HG02852 (cell line): ENCODE data around the gene CGREF1.
"Not testable (repeated sequence)": the region's sequence is repeated elsewhere in the genome, so short reads cannot be mapped to it uniquely, and the experiment has no call there.

ENCODE experiments used
- ATAC-seq: cut with Tn5 transposase; IDR thresholded peaks from one replicate; pipeline ENCODE4 v1.9.1; 2021; ENCODE audit warnings: mild to moderate bottlenecking, moderate library complexity; ENCODE audit not compliant: unreplicated experiment

Gene CGREF1

GRCh38 chr2:27137322-27137935 is 18.5 kb upstream of the CGREF1 start:
- ATAC-seq, result no peak

GRCh38 chr2:27136751-27137150 is 17.8 kb upstream of the CGREF1 start:
- no peak for ATAC-seq

GRCh38 chr2:27135478-27135955 is 16.6 kb upstream of the CGREF1 start:
- no peak for ATAC-seq

GRCh38 chr2:27134781-27135477 is 16.0 kb upstream of the CGREF1 start:
- ATAC-seq, result no peak

- ATAC-seq, result peak; percentile 91
Measured at GRCh38 chr2:27133905-27134780, 15.2 kb upstream of the CGREF1 start, which contains the start of gene PREB. Gene PREB (minus strand): TSS chr2:27134636. CDS start chr2:27134421, 215 bp downstream.

GRCh38 chr2:27133195-27133875 is 14.4 kb upstream of the CGREF1 start:
- no peak for ATAC-seq

GRCh38 chr2:27131429-27131828 is 12.5 kb upstream of the CGREF1 start:
- no peak for ATAC-seq

- no peak for ATAC-seq
Measured at GRCh38 chr2:27130396-27130795, 11.5 kb upstream of the CGREF1 start.

- ATAC-seq, result no peak
Measured at GRCh38 chr2:27128668-27129571, 10.0 kb upstream of the CGREF1 start.

- ATAC-seq, result no peak
Measured at GRCh38 chr2:27127883-27128667, 9.1 kb upstream of the CGREF1 start.

- no peak for ATAC-seq
Measured at GRCh38 chr2:27126252-27126710, 7.4 kb upstream of the CGREF1 start.

GRCh38 chr2:27125104-27125503 is 6.2 kb upstream of the CGREF1 start:
- ATAC-seq, result no peak

GRCh38 chr2:27123302-27124150 is 4.6 kb upstream of the CGREF1 start, which contains the start of gene ABHD1:
Gene ABHD1 (plus strand): TSS chr2:27123815. CDS start chr2:27123949, 134 bp downstream.
- no peak for ATAC-seq

- no peak for ATAC-seq
Measured at GRCh38 chr2:27122791-27123190, 3.9 kb upstream of the CGREF1 start.

GRCh38 chr2:27121906-27122305 is 3.0 kb upstream of the CGREF1 start:
- no peak for ATAC-seq

GRCh38 chr2:27119330-27119670 is 372 bp upstream of the CGREF1 start:
- ATAC-seq, result not testable (repeated sequence)

GRCh38 chr2:27117995-27118524 is 868 bp downstream of the CGREF1 start:
- no peak for ATAC-seq

- no peak for ATAC-seq
Measured at GRCh38 chr2:27115519-27115918, 3.4 kb downstream of the CGREF1 start.
